HEK293 (cell line): ENCODE results near the gene EIF4B.

Source experiments
- CTCF ChIA-PET: fragments of 350-600 bp; formaldehyde crosslinking; extraction: SDS; loops from one replicate; lab custom pipeline; 2021; ENCODE audit warnings: antibody characterized with exemption; lab: Yijun Ruan, JAX
- POLR2A ChIA-PET: fragments of 300-600 bp; formaldehyde crosslinking; extraction: SDS; loops from one replicate; lab custom pipeline; 2020; ENCODE audit warnings: antibody characterized with exemption, inconsistent platforms; lab: Yijun Ruan, JAX
- H3K27ac ChIP-seq: fragments of 200-500 bp; sonication (Bioruptor generic); 2 replicates; pipeline ENCODE4 v1.5.1; 2014; ENCODE audit warnings: low read depth, low read length, control low read depth, inconsistent platforms; ENCODE audit errors: extremely low read depth
- H3K36me3 ChIP-seq, 2 experiments: fragments of 200-500 bp in 1 of 2; sonication (Bioruptor generic) in 1 of 2; 1 replicate in 1 of 2; 2 replicates in 1 of 2; pipeline ENCODE4 v1.5.1; 2014 to 2017; ENCODE audit warnings: inconsistent platforms in 2 of 2, low read length in 2 of 2; ENCODE audit not compliant: control insufficient read depth in 2 of 2, insufficient read depth in 1 of 2
- H3K4me1 ChIP-seq: fragments of 200-500 bp; sonication (Bioruptor generic); 2 replicates; pipeline ENCODE4 v1.5.1; 2014; ENCODE audit warnings: mild to moderate bottlenecking, low read length, inconsistent platforms; ENCODE audit not compliant: control insufficient read depth, insufficient read depth
- H3K4me3 ChIP-seq: 2 replicates; pipeline ENCODE4 v1.5.1; 2011; ENCODE audit warnings: low read depth, mild to moderate bottlenecking, control low read depth, low read length, moderate library complexity
- H3K9me3 ChIP-seq: fragments of 200-500 bp; sonication (Bioruptor generic); 2 replicates; pipeline ENCODE4 v1.5.1; 2014; ENCODE audit warnings: low read depth, low read length, inconsistent platforms; ENCODE audit not compliant: control insufficient read depth, insufficient read depth
- ATF2 ChIP-seq: fragments of 450-650 bp; formaldehyde crosslinking; IDR thresholded peaks from 2 replicates; pipeline ENCODE4 v1.5.1; 2016; ENCODE audit warnings: missing biosample characterization, missing genetic modification characterization, low read depth
- GLIS1 ChIP-seq: fragments of 450-650 bp; formaldehyde crosslinking; IDR thresholded peaks from 2 replicates; pipeline ENCODE4 v1.5.1; 2016; ENCODE audit warnings: missing biosample characterization, missing genetic modification characterization
- HOXD13 ChIP-seq: sonication (generic); formaldehyde crosslinking; IDR thresholded peaks from 2 replicates; pipeline ENCODE4 v1.8.0; 2022; ENCODE audit warnings: missing genetic modification reagents, borderline replicate concordance
- KLF16 ChIP-seq: fragments of 450-650 bp; formaldehyde crosslinking; IDR thresholded peaks from 2 replicates; pipeline ENCODE4 v1.5.1; 2017; ENCODE audit warnings: missing biosample characterization, missing genetic modification characterization
- REST ChIP-seq: fragments of 450-650 bp; formaldehyde crosslinking; IDR thresholded peaks from 2 replicates; pipeline ENCODE4 v1.5.1; 2016; ENCODE audit warnings: missing biosample characterization, missing genetic modification characterization
- SP7 ChIP-seq: fragments of 450-650 bp; formaldehyde crosslinking; IDR thresholded peaks from 2 replicates; pipeline ENCODE4 v1.5.1; 2016; ENCODE audit warnings: missing biosample characterization, missing genetic modification characterization
- ZFHX2 ChIP-seq: fragments of 450-650 bp; formaldehyde crosslinking; conservative IDR thresholded peaks from 2 replicates; pipeline ENCODE4 v1.5.1; 2016; ENCODE audit warnings: missing biosample characterization, missing genetic modification characterization
- ZIC2 ChIP-seq: fragments of 450-650 bp; formaldehyde crosslinking; IDR thresholded peaks from 2 replicates; pipeline ENCODE4 v1.5.1; 2016; ENCODE audit warnings: missing biosample characterization, missing genetic modification characterization
- ZNF362 ChIP-seq: fragments of 450-650 bp; formaldehyde crosslinking; IDR thresholded peaks from 2 replicates; pipeline ENCODE4 v1.5.1; 2016; ENCODE audit warnings: missing biosample characterization, missing genetic modification characterization
- ZNF580 ChIP-seq: fragments of 450-650 bp; formaldehyde crosslinking; IDR thresholded peaks from 2 replicates; pipeline ENCODE4 v1.5.1; 2016; ENCODE audit warnings: missing biosample characterization, missing genetic modification characterization
- ZNF677 ChIP-seq: fragments of 450-650 bp; IDR thresholded peaks from 2 replicates; pipeline ENCODE4 v1.5.0; 2018; ENCODE audit warnings: missing biosample characterization, mild to moderate bottlenecking, missing genetic modification characterization, moderate library complexity
- ZSCAN30 ChIP-seq: fragments of 450-650 bp; IDR thresholded peaks from 2 replicates; pipeline ENCODE4 v1.5.1; 2018; ENCODE audit warnings: missing biosample characterization, mild to moderate bottlenecking, missing genetic modification characterization, moderate library complexity
- ZSCAN4 ChIP-seq: fragments of 450-650 bp; formaldehyde crosslinking; IDR thresholded peaks from 2 replicates; pipeline ENCODE4 v1.5.1; 2017; ENCODE audit warnings: missing biosample characterization, missing genetic modification characterization
- TF ChIP-seq, protein P1 (sequence below): fragments of 450-650 bp; formaldehyde crosslinking; IDR thresholded peaks from 2 replicates; pipeline ENCODE4 v1.5.1; 2016; ENCODE audit warnings: missing biosample characterization, missing genetic modification characterization

Gene EIF4B

GRCh38 chr12:53070877-53071492 lies 64.7 kb downstream of the EIF4B start (continued):
- TF ChIP-seq ATF2 (tag by site-specific recombination): no peak
- no peak for TF ChIP-seq ZNF677 (tag by site-specific recombination)
- no peak for TF ChIP-seq ZSCAN30 (tag by site-specific recombination)
- peak; percentile 29; the same call in 1 of the 2 replicates for TF ChIP-seq SP7 (tag by site-specific recombination)
- TF ChIP-seq, protein P1, sequence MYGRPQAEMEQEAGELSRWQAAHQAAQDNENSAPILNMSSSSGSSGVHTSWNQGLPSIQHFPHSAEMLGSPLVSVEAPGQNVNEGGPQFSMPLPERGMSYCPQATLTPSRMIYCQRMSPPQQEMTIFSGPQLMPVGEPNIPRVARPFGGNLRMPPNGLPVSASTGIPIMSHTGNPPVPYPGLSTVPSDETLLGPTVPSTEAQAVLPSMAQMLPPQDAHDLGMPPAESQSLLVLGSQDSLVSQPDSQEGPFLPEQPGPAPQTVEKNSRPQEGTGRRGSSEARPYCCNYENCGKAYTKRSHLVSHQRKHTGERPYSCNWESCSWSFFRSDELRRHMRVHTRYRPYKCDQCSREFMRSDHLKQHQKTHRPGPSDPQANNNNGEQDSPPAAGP (tag by site-specific recombination): peak; percentile 60; the same call in 1 of the 2 replicates
- TF ChIP-seq KLF16 (tag by site-specific recombination): no peak
- peak; percentile 82 for TF ChIP-seq ZFHX2 (tag by site-specific recombination)
- TF ChIP-seq ZNF580 (tag by site-specific recombination): no peak

GRCh38 chr12:53071591-53072551 lies 65.6 kb downstream of the EIF4B start:
- ChIA-PET POLR2A (interaction anchor here (0.6 to 1.0 kb wide), 2 partner anchors 9 to 115 kb away, joined by 3 read pairs; no protein-coding TSS in a partner anchor), CTCF (interaction anchor here (0.6 to 11.5 kb wide), 4 partner anchors 10 to 29 kb away, joined by 3 to 264 read pairs (median 3); partner anchors contain the start of genes IGFBP6 and SOAT2)
- H3K4me1 ChIP-seq: 0 out of 2 replicates have a peak, but pooled peaks cover 2% of the 10 kb centered on the region
- H3K4me3 ChIP-seq: no peak overlapping the region
- H3K27ac ChIP-seq: no peak overlapping the region
- TF ChIP-seq HOXD13 (CRISPR knock-in tag) (no peak), GLIS1 (tag by site-specific recombination) (peak; percentile 78), ZNF362 (0 out of 2 replicates have a peak, but pooled peaks have one; percentile 35), ZIC2 (peak; percentile 83)
- no peaks in the 10 kb centered on the region for H3K9me3 ChIP-seq
- peaks cover 0 to 58% of the 10 kb centered on the region in 2 experiments; a peak in 2 of 3 replicates for H3K36me3 ChIP-seq

DNA sequence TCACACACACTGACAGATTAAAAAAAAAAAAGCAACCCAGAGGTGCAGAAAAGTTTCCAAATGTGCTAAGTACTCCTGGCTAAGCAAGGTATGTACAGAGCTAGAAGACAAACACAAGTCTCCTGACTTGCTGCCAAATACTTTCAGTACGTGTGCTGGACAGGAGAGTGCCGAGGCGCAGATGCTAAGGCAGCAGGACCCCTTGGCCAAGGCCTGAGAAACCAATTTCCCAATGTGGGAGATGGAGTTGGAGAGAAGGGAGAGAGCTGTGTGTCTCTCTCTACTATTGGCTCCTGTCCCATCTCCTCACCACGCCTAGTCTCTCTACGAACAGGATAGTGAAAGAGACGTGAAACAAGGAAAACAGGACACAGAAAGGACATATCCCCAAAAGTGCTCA lies 67.6 kb downstream of the EIF4B start:
- Histone ChIP-seq H3K4me1 (0 out of 2 replicates have a peak, but pooled peaks cover 2% of the 10 kb centered on the region), H3K9me3 (no peaks in the 10 kb centered on the region), H3K27ac (no peak overlapping the region), H3K4me3 (no peak overlapping the region), H3K36me3 (peaks cover 0 to 55% of the 10 kb centered on the region in 2 experiments; a peak in 2 of 3 replicates)
- TF ChIP-seq ZSCAN4 (tag by site-specific recombination): peak; percentile 74
- TF ChIP-seq REST (tag by site-specific recombination): no peak
- ChIA-PET CTCF (interaction anchor here (1.2 kb wide), 1 partner anchor 8 kb away, joined by 8 read pairs; no protein-coding TSS in a partner anchor), POLR2A (interaction anchor here (0.7 to 1.0 kb wide), 2 partner anchors 25 to 1904 kb away, joined by 3 to 8 read pairs; no protein-coding TSS in a partner anchor)
